Keratinocyte (primary cell): Measurements from ENCODE around the gene LAMB1. TPM values are rescaled to one million over a fixed set of nuclear protein-coding genes. Genes with fewer than 3 reads are reported as not detected.

Source experiments
- DNase-seq: peaks from one replicate; pipeline ENCODE4 v3.0.0-alpha.2; 2011; ENCODE audit warnings: low read depth, missing footprints, low spot score
- FAIRE-seq: peaks from 2 replicates; lab custom pipeline; 2011; peaks lifted over from hg19 to GRCh38; lab: Jason Lieb, UNC
- H2AFZ ChIP-seq: 2 replicates; pipeline ENCODE4 v1.6.0; 2012; ENCODE audit warnings: low read length, control low read depth, inconsistent platforms; ENCODE audit not compliant: control insufficient read depth
- H3K27ac ChIP-seq: 2 replicates; pipeline ENCODE4 v1.5.1; 2011; ENCODE audit warnings: low read length; ENCODE audit not compliant: control insufficient read depth, insufficient read depth
- H3K27me3 ChIP-seq: 3 replicates; pipeline ENCODE4 v1.6.0; 2011; ENCODE audit warnings: low read length; ENCODE audit not compliant: control insufficient read depth, insufficient read depth; ENCODE audit errors: extremely low read depth
- H3K36me3 ChIP-seq, 2 experiments: 2 replicates in 1 of 2; 3 replicates in 1 of 2; pipeline ENCODE4 v1.5.1; 2011; ENCODE audit warnings: low read length in 2 of 2, mild to moderate bottlenecking in 1 of 2; ENCODE audit not compliant: control insufficient read depth in 2 of 2, insufficient read depth in 2 of 2; ENCODE audit errors: extremely low read depth in 1 of 2
- H3K4me1 ChIP-seq: 3 replicates; pipeline ENCODE4 v1.5.1; 2011; ENCODE audit warnings: low read length; ENCODE audit not compliant: control insufficient read depth, insufficient read depth; ENCODE audit errors: extremely low read depth
- H3K4me2 ChIP-seq: 3 replicates; pipeline ENCODE4 v1.6.0; 2011; ENCODE audit warnings: low read depth, low read length; ENCODE audit not compliant: control insufficient read depth, insufficient read depth; ENCODE audit errors: extremely low read depth
- H3K4me3 ChIP-seq, 3 experiments: fragments of 200-600 bp in 1 of 3; sonication (generic) in 1 of 3; 2 replicates in 2 of 3; 3 replicates in 1 of 3; pipeline ENCODE4 v1.5.1; 2011 to 2016; ENCODE audit warnings: low read length in 3 of 3, mild to moderate bottlenecking in 3 of 3, control low read depth in 2 of 3, inconsistent platforms in 1 of 3, low read depth in 1 of 3, mixed read lengths in 1 of 3, mixed run types in 1 of 3, moderate library complexity in 1 of 3; ENCODE audit not compliant: control insufficient read depth in 2 of 3, insufficient read depth in 2 of 3; ENCODE audit errors: extremely low read depth in 1 of 3
- H3K79me2 ChIP-seq: 2 replicates; pipeline ENCODE4 v1.6.0; 2012; ENCODE audit warnings: low read length; ENCODE audit not compliant: control insufficient read depth, insufficient read depth
- H3K9ac ChIP-seq: 3 replicates; pipeline ENCODE4 v1.6.0; 2011; ENCODE audit warnings: low read length; ENCODE audit not compliant: control insufficient read depth, insufficient read depth; ENCODE audit errors: extremely low read depth
- H3K9me1 ChIP-seq: 3 replicates; pipeline ENCODE4 v1.6.0; 2011; ENCODE audit warnings: low read length; ENCODE audit not compliant: control insufficient read depth, insufficient read depth; ENCODE audit errors: extremely low read depth
- H3K9me3 ChIP-seq: 2 replicates; pipeline ENCODE4 v1.5.1; 2012; ENCODE audit warnings: low read depth, low read length; ENCODE audit not compliant: control insufficient read depth
- H4K20me1 ChIP-seq: 3 replicates; pipeline ENCODE4 v1.6.0; 2011; ENCODE audit warnings: low read length; ENCODE audit not compliant: control insufficient read depth, insufficient read depth; ENCODE audit errors: extremely low read depth
- EZH2 ChIP-seq: IDR thresholded peaks from one replicate; pipeline ENCODE4 v1.6.1; 2012; ENCODE audit warnings: inconsistent platforms, mild to moderate bottlenecking, low read length, moderate library complexity
- dilution Hi-C: fragments of 300-500 bp; cut with MboI; formaldehyde crosslinking; loops from one replicate; pipeline ENCODE4 v1.7.0; 2020; ENCODE audit warnings: low sequenced_read_pairs; ENCODE audit not compliant: extremely low pct_ligation_motif_present
- polyA plus RNA-seq, 5 experiments: library from polyadenylated mRNA; depleted of rRNA in 3 of 5; stranded (reverse) in 3 of 5; stranded (forward) in 1 of 5; unstranded in 1 of 5; fragments of >200 nt; gene quantifications; 1 replicate in 1 of 5; 2 replicates in 3 of 5; 3 replicates in 1 of 5; pipeline versions ENCODE4 v1.2.1 to v1.2.3, GENCODE V29; 2011 to 2012; ENCODE audit warnings: missing spikeins in 2 of 5, low read depth in 1 of 5, low replicate concordance in 1 of 5
- TF ChIP-seq, protein P1 (sequence below), 3 experiments: IDR thresholded peaks in 1 of 3; conservative IDR thresholded peaks in 1 of 3; optimal IDR thresholded peaks in 1 of 3; 2 replicates in 2 of 3; 3 replicates in 1 of 3; pipeline versions ENCODE3 to v1.5.1; 2011; ENCODE audit warnings: low read length in 3 of 3, mild to moderate bottlenecking in 3 of 3, moderate library complexity in 2 of 3, control low read depth in 1 of 3, inconsistent platforms in 1 of 3; ENCODE audit not compliant: insufficient read depth in 2 of 3; ENCODE audit errors: extremely low read depth in 1 of 3

Gene LAMB1
- polyA plus RNA-seq, 1 donor (not counting 4 experiments of a cell fraction or from before 2014, with no cell fraction given): 97.9 TPM

DNA sequence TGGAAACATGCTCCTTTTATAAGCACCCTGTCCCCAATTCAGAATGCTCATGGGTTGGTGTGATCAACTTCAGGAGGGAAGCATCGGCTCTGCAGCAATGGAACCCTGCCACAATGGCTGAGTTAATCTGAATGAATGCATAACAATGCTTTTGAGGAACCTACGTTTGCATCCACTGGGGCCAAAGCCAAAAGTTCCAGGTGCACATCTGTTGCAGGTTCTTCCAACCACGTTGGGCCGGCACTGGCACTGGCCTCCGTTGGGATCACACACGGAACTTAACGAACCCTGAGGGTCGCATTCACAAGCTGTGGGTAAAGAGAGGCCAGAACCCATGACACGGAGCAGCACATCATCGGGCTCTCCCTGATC, 43.4 kb downstream of the LAMB1 start:
- Histone ChIP-seq H3K4me1 (peaks cover 3% of the 10 kb centered on the region), H3K4me2 (no peak overlapping the region), H2AFZ (no peak overlapping the region), H3K79me2 (no peaks in the 10 kb centered on the region), H3K27me3 (no peaks in the 10 kb centered on the region), H3K9ac (no peak overlapping the region), H4K20me1 (no peaks in the 10 kb centered on the region), H3K36me3 (peaks cover 31 to 55% of the 10 kb centered on the region in 2 experiments), H3K9me3 (no peaks in the 10 kb centered on the region), H3K27ac (no peak overlapping the region), H3K4me3 (no peak overlapping the region), H3K9me1 (no peaks in the 10 kb centered on the region)
- FAIRE-seq (no peak), DNase-seq (no peak)
- TF ChIP-seq, protein P1, sequence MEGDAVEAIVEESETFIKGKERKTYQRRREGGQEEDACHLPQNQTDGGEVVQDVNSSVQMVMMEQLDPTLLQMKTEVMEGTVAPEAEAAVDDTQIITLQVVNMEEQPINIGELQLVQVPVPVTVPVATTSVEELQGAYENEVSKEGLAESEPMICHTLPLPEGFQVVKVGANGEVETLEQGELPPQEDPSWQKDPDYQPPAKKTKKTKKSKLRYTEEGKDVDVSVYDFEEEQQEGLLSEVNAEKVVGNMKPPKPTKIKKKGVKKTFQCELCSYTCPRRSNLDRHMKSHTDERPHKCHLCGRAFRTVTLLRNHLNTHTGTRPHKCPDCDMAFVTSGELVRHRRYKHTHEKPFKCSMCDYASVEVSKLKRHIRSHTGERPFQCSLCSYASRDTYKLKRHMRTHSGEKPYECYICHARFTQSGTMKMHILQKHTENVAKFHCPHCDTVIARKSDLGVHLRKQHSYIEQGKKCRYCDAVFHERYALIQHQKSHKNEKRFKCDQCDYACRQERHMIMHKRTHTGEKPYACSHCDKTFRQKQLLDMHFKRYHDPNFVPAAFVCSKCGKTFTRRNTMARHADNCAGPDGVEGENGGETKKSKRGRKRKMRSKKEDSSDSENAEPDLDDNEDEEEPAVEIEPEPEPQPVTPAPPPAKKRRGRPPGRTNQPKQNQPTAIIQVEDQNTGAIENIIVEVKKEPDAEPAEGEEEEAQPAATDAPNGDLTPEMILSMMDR (optimal IDR thresholded peaks at IDR 0.05 in 1 of 3, IDR thresholded peaks at IDR 0.05 in 1 of 3, conservative IDR thresholded peaks at IDR 0.05 in 1 of 3; ENCODE audit: extremely low read depth in 1 of 3, insufficient read depth in 2 of 3, low read length in 3 of 3): no peak
- TF ChIP-seq EZH2: no peak
- dilution Hi-C loops: no loop called here

DNA sequence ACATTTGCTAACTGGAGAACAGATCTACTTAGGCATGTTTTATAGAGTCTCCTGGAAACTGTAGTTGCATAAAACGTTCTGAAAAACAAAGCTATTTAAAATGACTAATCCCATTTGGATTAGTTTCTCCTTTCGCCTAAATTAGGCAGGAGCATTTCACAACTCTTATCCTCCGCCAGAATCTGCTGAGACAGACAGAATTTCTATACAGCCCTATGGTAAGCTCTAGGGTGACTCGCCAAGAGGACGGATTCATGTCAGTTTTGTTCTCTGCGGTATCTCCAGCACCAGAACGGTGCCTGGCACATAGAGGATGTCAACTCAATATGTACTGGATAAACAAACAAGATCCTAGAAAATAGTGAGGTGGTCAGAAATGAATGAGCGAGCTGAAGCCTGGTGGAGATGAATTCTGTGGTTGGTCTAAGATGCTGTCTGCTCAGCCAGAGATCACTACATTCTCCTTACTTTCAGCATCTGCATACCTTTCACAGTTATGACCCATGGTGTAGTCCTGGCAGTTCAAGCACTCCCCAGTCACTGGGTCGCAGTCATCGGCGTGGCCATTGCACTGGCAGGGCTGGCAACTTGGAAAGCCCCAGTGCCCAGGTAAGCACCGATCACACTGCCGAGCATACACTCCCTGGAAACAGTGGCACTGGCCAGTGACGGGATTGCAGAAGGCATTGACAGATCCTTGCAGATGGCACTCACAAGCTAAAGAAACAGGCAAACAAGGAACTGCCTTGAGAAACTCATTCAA, 44.0 kb downstream of the LAMB1 start:
- TF ChIP-seq, protein P1 (optimal IDR thresholded peaks at IDR 0.05 in 1 of 3, IDR thresholded peaks at IDR 0.05 in 1 of 3, conservative IDR thresholded peaks at IDR 0.05 in 1 of 3; ENCODE audit: extremely low read depth in 1 of 3, insufficient read depth in 2 of 3, low read length in 3 of 3): no peak
- TF ChIP-seq EZH2: no peak
- FAIRE-seq: no peak
- dilution Hi-C loops: no loop called here

More for the DNA sequence above, 44.0 kb downstream of the LAMB1 start:
- no peak for DNase-seq
- Histone ChIP-seq H4K20me1 (no peaks in the 10 kb centered on the region), H3K79me2 (no peaks in the 10 kb centered on the region), H3K27me3 (no peaks in the 10 kb centered on the region), H3K27ac (no peak overlapping the region), H3K4me2 (no peak overlapping the region), H2AFZ (no peak overlapping the region), H3K9me1 (no peaks in the 10 kb centered on the region), H3K9me3 (no peaks in the 10 kb centered on the region), H3K4me3 (no peak overlapping the region), H3K9ac (no peak overlapping the region), H3K36me3 (peaks cover 30 to 49% of the 10 kb centered on the region in 2 experiments), H3K4me1 (peaks cover 3% of the 10 kb centered on the region)
